ENCODE measurements around the gene HAVCR2.

The HAVCR2 gene

DNA sequence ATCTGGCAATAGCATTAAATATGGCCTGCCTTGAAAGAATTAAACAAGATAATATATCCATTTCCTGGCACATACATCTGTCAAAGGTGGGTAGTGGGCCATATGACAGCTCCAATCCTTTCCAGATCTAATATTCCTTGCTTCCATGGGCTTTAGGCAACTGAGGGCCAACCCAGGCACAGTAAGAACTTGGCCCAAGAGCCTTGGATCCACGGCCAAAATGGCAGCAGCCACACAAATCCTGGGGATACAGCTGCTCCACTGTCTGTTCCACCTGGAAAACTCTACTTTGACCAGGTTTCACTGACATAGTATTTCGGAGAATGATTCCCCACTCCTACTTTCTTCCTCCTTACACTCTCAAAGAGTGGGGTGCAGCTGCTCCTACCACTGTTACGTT, 63.2 kb downstream of the HAVCR2 start:
- no peak for DNase-seq (ENCODE audit: low spot score)

DNA sequence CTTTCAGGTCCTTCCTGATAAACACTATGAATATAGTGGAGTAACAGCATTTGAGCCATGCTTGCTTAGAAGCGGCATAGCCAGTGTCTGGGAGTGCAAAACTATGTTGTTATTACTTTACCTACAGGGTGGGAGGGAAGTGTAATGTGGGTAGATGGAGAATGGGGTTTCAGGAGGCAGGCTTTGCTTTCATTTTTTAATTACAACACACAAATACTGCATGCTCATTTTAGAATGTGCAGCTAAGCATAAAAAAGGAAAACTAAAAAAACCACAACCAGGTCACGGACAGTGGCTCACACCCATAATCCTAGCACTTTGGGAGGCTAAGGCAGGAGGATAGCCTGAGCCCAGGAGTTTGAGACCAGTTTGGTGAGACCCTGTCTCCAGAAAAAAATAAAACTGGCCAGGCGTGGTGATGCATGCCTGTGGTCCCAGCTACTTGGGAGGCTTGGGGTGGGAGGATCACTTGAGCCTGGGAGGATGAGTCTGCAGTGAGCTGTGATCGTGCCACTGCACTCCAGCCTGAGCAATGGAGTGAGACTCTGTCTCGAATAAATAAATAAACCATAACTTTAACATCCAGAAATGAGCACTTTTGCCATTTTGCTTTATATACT, 70.2 kb downstream of the HAVCR2 start:
- DNase-seq (ENCODE audit: low spot score) = no peak
